GM18909 (cell line): ENCODE measurements around the gene SDK1.

Source experiments
- ATAC-seq: cut with Tn5 transposase; IDR thresholded peaks from one replicate; pipeline ENCODE4 v1.9.1; 2021; ENCODE audit warnings: mild to moderate bottlenecking; ENCODE audit not compliant: unreplicated experiment, poor library complexity

The SDK1 gene

GRCh38 chr7:3991731-3992231 is 690.7 kb downstream of the SDK1 start:
- ATAC-seq: no peak

GRCh38 chr7:3992841-3993240 is 691.8 kb downstream of the SDK1 start:
- no peak for ATAC-seq

- ATAC-seq: no peak
Measured at GRCh38 chr7:3994764-3995163, 693.7 kb downstream of the SDK1 start.

- ATAC-seq: no peak
Measured at GRCh38 chr7:3995187-3995586, 694.1 kb downstream of the SDK1 start.

GRCh38 chr7:3998060-3998459 is 697.0 kb downstream of the SDK1 start:
- no peak for ATAC-seq

- ATAC-seq: no peak
Measured at GRCh38 chr7:4000139-4000538, 699.1 kb downstream of the SDK1 start.

GRCh38 chr7:4000934-4001333 is 699.9 kb downstream of the SDK1 start:
- no peak for ATAC-seq

GRCh38 chr7:4001742-4002141 is 700.7 kb downstream of the SDK1 start:
- no peak for ATAC-seq

- no peak for ATAC-seq
Measured at GRCh38 chr7:4003503-4003902, 702.5 kb downstream of the SDK1 start.

GRCh38 chr7:4006687-4007086 is 705.6 kb downstream of the SDK1 start:
- no peak for ATAC-seq

- no peak for ATAC-seq
Measured at GRCh38 chr7:4009211-4010060, 708.4 kb downstream of the SDK1 start.

GRCh38 chr7:4010061-4010605 is 709.1 kb downstream of the SDK1 start:
- ATAC-seq: no peak

GRCh38 chr7:4010923-4011656 is 710.0 kb downstream of the SDK1 start:
- no peak for ATAC-seq

GRCh38 chr7:4013793-4014192 is 712.7 kb downstream of the SDK1 start:
- ATAC-seq: no peak

- ATAC-seq: no peak
Measured at GRCh38 chr7:4014346-4015050, 713.4 kb downstream of the SDK1 start.

- ATAC-seq: no peak
Measured at GRCh38 chr7:4015371-4015770, 714.3 kb downstream of the SDK1 start.

GRCh38 chr7:4015996-4016395 is 714.9 kb downstream of the SDK1 start:
- ATAC-seq: no peak

- ATAC-seq: no peak
Measured at GRCh38 chr7:4017081-4017480, 716.0 kb downstream of the SDK1 start.

- ATAC-seq: no peak
Measured at GRCh38 chr7:4017785-4018184, 716.7 kb downstream of the SDK1 start.

GRCh38 chr7:4018601-4019316 is 717.7 kb downstream of the SDK1 start:
- no peak for ATAC-seq
